GM12801 (cell line): Measurements from ENCODE around the gene AMBRA1.

Experiments used
- TF ChIP-seq, protein P1 (sequence below): IDR thresholded peaks from one replicate; pipeline ENCODE4 v1.5.1; 2011; ENCODE audit warnings: control low read depth; ENCODE audit not compliant: insufficient read length; ENCODE audit errors: extremely low read depth

AMBRA1 gene

DNA sequence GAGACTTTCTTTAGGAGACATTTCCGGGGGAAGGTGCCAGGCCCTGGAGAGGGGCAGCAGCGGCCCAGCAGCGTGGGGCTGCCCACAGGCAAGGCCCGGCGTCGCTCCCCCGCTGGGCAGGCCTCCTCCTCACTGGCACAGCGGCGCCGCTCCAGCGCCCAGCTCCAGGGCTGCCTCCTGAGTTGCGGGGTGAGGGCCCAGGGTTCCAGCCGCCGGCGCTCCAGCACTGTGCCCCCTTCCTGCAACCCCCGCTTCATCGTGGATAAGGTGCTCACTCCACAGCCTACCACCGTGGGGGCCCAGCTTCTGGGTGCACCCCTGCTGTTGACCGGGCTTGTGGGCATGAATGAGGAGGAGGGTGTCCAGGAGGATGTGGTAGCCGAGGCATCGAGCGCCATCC, 227.6 kb downstream of the AMBRA1 start:
- TF ChIP-seq, protein P1, sequence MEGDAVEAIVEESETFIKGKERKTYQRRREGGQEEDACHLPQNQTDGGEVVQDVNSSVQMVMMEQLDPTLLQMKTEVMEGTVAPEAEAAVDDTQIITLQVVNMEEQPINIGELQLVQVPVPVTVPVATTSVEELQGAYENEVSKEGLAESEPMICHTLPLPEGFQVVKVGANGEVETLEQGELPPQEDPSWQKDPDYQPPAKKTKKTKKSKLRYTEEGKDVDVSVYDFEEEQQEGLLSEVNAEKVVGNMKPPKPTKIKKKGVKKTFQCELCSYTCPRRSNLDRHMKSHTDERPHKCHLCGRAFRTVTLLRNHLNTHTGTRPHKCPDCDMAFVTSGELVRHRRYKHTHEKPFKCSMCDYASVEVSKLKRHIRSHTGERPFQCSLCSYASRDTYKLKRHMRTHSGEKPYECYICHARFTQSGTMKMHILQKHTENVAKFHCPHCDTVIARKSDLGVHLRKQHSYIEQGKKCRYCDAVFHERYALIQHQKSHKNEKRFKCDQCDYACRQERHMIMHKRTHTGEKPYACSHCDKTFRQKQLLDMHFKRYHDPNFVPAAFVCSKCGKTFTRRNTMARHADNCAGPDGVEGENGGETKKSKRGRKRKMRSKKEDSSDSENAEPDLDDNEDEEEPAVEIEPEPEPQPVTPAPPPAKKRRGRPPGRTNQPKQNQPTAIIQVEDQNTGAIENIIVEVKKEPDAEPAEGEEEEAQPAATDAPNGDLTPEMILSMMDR: no peak

DNA sequence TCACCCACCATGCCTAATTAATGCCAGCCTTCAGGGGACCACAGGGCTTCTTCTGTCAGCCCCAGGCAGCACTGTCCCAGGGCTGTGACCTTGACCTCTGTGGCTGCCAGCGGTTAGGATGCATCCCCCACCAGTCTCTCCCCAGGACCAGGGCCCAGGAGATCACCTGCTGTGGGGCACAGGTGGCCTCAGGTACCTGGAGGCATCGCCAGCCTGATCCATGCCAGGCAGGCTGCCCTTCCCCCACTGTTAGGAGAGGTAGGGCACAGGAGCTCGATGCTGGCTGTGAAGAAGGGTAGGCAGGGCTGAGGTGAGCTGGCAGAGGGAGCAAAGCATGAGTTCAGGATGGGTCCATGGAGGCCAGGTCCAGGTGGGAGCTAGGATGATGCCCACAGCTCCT, 229.0 kb downstream of the AMBRA1 start:
- TF ChIP-seq, protein P1: no peak

DNA sequence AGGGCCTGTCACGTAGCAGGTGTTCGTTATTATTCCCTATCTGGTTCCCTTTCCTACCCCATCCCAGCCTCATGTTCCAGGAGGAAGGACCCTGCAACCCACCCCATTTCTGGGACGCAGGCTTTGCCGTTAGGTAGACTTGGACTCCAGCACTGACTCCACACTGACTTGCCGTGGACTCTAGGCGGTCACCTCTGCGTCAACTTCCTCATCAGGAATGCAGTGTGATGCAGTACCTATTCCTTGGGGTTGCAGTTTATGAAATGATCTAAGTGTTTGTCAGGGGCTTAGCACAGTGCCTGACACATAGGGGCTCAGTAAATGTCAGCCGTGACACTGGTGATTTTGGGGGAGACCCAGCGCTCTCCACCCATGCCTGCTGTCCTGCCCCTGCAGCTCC, 229.8 kb downstream of the AMBRA1 start:
- TF ChIP-seq, protein P1: no peak

DNA sequence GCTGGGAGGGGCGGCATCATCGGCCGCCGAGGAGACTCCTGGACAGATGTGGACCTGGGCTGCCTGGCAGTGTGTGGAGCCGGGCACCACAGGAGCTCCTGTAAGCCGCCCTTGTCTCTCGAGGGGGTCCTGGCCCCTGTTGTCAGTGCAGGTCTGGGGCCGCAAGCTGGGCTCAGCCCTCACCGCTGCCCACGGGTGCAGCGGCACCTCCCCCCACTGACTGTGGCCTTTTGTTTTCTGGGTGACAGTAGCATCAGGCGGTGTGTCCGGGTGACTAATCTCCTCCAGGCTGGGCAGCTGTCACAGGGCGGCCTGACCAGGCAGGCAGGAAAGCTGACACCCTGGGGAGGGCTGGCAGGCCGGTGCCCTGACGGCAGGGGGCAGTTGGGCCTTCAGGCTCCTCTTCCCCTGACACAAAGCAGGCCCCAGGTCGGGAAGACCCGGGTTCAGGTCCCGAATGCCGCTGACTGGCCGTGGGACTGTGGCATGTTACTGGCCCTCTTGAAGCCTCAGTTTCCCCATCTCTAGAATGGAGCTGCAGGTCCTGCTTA, 230.3 kb downstream of the AMBRA1 start:
- TF ChIP-seq, protein P1: no peak

DNA sequence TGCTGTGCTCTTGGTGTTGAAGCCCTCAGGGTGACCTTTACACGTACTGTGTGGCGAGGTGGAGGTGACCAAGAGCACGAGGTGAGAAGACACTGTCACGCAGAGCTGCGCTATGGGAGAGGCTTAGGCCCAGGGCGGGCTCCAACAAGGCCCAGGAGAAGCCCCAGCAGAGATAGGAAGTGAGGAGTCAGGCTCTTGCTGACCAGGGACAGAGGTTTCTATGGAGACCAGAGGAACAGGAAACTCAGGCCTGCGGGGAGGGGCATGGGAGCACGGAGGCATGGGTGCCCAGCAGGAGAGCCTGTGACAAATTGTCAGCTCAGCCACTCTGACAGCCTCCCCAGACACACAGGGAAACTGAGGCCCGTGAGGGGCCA, 230.8 kb downstream of the AMBRA1 start:
- TF ChIP-seq, protein P1: no peak

DNA sequence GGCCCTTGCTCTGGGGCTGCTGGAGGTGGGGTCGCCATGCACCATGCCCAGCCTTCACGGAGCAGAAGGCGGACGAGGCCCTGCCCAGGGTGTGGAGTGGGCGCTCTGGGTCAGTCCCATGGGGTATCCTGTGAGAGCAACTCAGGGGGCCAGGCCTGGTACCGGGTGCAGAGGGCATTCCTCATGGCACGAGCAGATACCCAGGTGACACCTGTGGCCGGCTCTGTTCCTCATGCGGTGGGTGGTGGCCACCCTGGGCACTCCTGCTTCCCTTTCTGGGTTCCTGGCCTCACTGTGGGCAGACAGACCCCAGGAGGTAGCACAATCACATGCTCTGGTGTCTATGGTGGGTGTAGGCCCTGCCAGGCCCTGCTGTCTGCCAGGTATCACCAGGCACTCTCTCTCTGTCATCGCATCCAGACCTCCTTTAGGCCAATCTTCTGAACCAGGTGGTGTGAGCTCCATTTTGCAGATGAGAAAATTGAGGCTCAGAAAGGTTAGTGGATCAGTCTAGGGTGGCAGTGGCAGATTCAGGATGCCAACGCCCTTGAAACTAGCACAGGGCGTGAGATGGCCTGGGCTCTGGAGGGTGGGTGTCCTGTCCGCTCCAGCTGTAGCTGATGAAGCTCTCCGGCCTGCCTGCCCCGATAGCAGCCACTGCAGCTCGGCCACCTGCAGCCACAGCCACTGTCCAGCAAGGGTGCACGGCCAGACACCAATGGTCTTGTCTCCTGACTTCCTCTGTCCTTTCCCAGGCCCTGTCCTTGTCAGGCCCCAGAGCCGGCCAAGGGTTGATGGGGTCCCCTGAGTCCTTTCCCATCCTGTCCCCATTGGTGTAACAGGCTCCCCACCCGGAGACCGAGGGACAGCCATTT, 231.4 kb downstream of the AMBRA1 start:
- TF ChIP-seq, protein P1: no peak

DNA sequence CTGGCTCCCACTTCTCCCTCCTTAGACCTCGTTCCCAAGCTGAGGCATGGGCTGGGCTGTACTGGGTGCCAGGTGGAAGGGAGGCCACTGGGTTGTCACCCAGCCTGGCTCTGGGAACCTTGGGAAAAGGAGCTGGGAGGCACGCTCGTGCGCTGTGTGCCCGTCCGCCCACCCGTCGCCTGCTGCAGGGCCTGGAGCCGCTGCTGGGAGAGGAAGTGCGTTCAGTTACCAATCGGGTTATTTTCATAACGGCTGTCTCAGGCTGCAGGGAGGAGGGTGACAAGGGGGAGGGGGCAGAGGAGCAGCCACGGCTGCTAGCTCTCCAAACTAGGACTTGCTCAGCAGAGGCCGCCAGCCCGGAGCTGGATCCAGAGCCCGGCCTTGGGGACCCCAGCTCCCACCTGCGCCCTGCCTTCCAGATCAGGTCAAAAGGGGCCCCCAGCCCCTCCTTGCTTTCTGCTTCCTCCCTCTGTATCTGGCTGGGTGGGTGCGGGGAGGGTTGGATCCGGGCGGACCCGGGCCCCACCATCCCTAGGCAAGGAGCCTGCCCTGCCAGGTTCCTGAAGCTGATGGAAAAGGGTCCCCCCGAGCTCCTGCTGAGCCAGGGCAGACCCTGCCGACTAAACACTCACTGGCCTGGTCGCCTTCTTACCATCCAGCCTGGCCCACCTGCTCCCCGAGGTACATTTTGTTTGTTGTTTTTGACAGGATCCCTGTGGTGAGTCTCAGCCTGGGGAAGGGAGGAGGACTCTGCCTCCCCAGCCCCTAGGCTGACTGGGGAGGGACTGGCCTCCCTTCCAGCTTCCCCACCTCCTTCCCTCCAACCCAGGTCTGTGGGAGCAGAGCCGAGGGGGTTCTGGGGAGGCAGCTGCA, 232.3 kb downstream of the AMBRA1 start:
- TF ChIP-seq, protein P1: no peak
